HG02973 (cell line): ENCODE data around the gene IRX4.

Source experiments
- ATAC-seq: cut with Tn5 transposase; IDR thresholded peaks from one replicate; pipeline ENCODE4 v1.9.1; 2021; ENCODE audit warnings: moderate library complexity; ENCODE audit not compliant: unreplicated experiment

IRX4 gene

DNA sequence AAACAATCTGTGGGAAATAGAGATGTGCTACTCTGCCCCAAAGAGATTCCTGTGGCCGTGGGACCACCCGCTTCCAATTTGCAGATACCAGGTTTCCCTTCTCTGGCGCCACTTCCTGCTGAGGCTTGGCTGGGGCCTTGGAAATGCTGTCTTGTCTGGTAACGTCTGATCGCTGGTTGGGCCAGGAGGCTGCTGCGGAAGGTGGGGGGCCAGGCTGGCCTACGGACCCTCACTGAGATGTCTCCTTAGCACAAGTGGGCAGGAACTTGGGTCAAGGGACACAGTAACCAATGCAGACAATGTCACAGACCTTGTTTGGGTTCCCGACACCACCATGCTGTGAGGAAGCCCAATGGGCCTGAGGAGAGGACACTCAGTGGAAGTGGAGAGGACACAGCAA lies 31.7 kb upstream of the IRX4 start:
- ATAC-seq, result no peak

DNA sequence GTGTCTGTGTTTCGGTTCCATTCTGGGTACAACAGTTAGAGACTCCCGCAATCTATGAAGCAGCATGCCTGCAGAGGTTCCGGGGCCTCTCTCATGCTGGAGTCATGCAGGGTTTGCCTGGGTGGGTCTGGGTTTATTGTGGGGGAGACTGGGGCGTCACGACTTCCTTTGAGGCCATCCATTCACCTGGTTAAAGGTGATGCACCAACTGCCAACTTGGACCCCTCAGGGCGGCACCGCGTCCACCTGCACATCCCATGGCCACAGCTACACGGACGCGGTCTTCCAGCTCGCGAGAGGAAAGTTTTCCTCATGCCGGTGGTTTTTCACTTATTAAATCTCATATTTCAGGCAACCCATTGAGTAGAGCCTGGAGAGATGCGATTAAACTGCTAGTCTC lies 30.9 kb upstream of the IRX4 start:
- no peak for ATAC-seq

DNA sequence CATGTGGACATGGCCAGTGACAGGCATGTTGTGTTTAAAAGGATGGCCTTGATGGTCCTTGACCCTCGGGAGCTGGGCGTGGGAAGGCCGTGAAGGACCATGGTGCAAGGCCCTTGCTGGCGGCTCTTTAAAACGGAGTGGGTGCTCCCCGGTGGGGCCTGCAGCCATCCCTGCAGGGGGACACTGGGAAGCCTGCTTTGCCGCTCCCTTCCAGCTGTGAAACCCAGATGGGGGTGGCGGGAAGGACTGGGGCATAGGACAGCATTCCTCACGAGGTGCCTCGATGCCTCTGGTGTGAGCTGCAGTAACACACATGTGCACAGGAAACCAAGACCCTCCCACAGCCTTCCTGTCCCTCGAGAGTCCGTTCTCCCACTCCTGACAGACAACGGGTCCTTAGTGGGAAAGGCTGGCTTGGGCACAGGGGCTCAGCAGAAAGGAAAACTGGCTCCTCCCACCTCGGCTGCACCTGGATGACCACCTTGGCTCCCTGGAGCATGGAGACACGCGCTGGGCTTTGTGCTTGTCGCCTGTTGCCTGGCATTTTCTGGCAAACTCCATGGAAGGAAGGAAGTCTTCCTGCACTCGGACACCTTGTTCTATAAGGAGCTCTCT lies 30.3 kb upstream of the IRX4 start:
- ATAC-seq, result no peak

DNA sequence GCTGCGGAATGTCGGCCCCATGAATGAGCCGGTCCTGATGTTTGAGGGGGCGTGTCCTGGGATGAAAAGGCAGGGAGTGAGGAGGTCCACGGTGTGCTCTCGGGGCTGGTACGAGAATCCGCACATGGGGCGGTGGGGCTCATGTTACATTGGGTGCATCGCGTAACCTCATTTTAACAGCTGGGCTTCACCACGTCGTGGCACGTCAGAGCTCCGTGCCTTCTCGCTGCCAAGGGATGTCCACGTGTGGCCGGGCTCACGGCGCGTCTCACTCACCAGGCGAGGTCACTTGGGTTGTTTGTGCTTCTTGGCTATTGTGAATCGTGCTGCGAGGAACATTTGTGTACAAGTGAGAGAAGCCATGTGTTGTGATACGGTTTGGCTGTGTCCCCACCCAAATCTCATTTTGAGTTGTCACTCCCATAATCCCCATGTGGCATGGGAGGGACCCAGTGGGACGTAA lies 29.1 kb upstream of the IRX4 start:
- ATAC-seq, result no peak

DNA sequence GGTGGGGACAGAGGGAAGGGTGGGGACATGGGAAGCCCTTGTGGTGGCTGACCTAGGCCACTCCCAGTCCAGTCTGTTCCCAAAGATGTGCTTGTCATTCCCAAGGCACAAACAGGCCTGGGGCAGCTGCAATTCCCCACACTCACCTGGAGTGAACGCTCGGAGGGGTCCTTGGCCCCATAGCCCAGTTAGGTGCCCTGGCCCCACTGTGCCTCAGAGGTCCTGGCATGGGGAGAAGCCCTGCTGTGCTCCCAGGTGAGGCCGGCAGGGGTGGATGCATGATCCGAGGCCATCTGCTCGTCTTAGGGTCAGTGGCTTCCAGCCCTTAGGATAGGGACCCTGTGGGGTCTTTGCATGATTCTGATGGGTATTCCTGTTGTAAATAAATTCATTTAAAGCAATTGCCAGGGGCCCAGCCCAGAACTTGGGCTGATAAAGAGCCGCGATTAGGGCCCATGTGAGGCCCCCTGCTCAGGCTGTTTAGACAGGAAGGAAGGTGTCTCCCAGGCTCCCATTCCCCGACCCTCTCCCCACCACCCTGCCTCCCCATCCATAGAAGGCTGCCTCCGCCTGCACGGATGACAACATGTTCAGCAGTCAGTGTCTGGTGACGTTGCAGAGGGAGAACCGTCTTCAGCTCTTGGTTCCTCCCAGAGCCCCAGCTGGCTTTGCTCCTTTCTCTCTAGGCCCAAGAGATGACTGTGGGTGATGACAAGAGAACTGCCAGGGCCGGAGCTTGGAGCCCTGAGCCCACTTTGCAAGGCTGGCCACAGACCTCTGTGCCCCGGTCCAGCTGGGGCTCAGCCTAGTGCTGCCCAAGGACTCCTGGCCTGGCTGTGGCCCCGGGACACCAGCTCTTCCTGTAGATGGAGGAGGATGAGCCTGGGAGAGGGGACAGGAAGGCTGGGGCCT lies 28.4 kb upstream of the IRX4 start:
- ATAC-seq, result no peak

DNA sequence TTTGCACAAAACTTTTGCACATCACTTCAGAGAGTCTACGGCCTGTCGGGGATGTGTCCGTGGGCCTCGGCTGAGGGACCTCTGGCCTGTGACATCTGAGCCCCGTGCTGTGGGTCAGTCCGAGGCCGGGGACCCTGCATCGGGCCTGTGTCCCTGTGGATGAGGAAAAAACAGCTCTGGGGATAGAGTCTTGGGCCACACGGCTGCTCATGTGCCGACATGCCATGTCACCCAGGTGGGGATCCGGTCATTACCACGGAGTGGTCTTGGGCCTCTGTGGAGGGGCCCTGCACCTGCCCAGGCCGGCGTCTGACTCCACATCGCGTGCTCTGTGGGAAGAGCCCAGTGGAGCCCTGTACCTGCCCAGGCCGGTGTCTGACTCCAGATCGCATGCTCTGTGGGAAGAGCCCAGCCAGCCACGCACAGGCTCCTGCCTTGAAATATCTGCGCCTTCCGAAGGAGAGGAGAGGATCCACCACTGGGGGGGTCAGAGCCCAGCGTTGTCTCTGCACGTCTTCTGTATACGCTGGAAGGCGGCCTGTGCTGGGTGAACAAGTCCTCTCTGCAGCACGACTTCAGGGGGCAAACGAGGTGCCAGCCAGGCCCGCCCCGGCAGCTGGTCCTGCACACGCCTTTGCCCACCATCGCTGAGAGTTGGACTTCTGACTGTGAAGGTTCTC lies 27.5 kb upstream of the IRX4 start:
- ATAC-seq, result no peak

DNA sequence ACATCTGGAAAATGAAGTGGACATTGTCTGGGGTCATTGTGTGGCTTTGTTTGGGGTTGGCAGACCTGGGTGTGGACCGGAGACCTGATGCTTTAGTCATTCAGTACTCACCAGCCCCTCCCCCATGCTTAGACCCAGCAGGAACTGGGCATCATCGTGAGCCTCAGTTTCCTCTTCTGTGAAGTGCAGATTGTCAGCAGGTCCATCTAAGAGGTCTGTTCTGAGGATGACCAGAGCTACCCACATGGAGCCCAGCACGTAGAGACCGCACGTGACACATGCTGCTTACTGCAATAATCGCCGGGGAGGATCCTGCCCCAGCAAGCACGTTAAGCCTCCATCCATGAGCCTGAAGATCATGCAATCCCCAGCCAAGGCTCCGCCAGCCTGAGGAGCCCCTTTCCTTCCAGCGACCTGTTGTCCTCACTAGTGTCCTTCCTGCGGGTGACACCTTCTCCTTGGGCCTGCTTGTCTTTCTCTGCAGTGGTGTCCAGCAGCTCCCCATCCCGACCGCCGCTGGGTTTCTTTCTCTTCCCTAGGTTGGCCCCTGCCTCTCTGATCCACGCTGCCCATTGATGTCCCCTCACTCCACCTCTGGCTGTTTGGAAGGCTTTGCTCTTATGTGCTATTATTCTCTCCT lies 26.7 kb upstream of the IRX4 start:
- no peak for ATAC-seq

DNA sequence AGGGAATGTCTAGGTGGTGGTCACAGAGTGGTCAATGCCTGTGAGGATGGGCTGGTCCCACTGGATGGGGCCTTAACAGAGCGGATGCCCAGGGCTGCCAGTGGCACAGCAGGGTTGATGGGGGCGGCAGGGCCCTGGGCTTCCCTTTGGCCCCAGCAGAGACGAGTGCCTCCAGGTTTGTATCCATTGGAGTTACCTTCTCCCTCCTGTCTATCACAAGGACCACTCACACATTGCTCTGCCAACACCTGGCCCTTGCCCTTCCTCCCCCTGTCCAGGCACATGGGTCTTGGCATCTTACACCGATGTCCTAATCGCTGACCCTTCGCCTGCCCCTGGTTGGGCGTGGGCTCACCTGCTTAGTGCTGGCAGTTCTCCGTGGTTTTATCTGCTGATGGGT lies 26.2 kb upstream of the IRX4 start:
- ATAC-seq, result no peak

DNA sequence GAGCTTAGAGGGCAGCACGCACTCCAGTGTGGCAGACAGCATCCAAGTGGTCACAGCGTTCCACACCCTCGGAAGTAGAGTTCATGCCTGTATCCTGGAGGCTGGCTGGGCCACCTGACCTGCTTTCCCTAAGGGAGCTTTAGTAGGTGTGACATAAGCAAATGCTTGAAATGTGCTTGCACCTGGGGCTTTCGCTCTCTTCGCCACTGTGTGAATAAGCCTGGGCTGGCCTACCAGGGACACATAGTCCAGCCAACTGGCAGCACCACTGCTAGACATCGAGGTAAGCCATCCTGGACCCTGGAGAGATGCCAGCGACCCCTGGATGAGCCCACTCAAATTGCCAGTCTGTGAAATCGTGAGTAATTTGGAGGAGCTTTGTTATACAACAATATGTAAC lies 24.9 kb upstream of the IRX4 start:
- no peak for ATAC-seq

DNA sequence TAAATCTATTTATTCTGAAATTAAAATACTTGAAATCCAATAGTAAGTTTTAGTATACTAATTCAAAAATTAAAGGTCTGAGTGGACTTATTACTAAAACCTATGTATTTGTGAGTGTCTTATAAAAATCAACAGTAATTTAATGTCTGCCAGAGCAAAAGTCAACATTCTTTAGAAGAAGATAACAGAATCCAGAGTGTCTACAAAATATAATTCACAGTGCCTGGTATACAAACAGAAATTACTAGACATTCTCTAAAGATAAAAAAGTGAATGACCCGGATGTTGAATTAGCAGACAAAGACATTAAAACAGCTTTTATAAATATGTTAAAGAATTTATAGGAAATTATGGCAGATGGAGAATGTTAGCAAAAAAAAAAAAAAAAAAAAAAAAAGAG lies 22.4 kb upstream of the IRX4 start:
- ATAC-seq, result no peak

DNA sequence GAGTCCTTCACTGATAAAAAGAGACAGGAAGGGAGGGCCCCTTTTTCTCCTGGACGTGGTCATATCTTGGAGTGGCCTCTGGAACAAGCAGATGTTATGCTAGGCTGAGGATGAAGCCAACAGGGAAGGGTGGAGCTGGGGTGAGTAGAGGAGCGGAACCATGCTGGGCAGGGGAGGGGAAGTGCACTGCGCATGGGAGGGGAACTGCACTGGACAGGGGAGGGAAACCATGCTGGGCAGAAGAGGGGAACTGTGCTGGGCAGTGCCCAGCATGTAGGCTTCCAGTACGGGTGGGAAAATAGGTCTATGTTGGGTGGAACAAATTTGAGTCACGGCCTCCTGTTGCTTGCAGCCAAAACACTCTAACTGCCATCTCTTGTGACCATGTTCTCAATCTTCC lies 19.3 kb upstream of the IRX4 start:
- no peak for ATAC-seq

DNA sequence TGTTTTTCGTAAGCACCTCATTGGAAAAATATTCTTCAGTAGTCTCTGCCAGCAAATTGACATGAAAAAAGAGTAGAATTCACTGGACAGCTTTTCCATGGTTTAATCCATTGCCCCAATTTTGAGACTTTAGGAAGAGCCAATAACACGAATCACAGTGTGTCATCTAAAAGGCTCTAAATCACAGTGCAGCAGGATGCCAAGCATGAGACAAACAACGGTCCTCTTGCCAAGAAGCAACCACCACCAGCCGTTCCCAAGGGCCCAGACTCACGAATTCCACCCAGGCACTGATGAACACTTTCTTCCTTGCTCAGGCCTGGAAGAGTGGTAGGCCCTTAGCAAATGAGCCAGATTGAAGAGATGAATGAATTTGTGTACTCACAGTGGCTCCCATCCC lies 18.3 kb upstream of the IRX4 start:
- no peak for ATAC-seq

DNA sequence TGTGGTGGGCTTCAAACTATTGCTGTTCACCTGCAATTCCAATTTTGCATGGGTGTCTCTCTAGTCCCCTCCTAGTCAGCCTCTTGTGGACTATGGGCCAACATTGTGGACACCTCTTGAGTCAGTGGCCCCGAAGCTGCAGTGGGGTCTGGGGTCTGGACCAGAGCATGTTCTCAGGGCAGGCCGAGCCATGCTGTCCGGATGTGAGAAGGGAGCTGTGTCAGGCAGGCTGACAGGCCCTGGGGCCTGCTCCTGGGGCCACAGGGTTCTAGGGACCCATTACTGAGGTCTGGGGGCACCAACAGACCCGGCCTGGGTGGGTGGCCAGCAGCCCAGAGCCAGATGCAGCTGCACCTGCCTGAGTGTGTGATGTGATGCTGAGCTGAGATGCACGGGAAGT lies 16.5 kb upstream of the IRX4 start:
- ATAC-seq, result no peak

DNA sequence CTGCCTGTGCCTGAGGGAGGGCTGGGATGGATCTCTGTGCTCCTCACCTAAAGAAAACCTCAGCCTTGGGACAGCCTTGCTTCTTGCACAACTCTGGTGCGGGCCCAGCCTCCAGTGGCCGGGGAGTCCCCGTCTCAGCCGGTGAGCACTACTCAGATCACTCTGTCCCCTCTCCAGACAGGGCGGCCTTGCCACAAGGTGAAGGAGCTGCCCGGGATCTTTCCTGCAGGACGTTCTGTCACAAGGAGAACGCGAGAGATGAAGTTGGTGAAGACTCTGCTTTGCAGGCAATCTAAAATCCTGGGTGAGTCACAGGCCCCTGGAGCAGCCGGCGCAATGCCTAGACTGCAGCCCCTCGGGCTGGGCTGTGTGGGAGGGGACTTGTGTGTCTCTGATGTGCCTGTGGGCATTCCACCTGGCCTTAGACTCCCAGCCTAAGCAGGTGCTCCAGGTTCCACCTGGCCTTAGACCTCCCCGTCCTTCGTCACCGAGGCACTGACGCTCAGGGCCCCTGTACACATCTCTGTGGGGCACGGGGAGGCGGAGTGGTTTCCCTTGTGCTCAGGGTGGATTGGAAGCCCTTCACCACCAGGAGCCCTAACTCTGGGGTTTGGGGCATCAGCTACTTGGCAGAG lies 15.2 kb upstream of the IRX4 start:
- no peak for ATAC-seq

DNA sequence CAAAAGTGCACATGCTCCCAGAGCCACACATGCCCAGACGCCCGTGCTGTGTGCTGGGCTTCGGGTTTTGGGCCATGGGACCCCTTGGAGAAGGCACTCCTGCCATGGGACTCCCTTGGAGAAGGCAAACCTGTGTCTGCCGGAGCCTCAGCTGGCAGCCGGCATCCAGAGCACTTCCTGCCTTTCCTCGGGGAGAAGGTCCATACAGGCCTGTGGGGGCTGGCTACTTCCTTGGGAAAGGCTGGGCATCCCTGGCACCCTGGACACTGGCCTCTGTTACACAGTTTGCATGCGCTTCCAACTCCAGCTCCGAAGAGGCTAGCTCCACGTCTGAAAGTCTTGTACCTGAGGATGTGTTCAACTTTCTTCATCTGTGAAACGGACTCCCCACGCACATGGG lies 14.7 kb upstream of the IRX4 start:
- ATAC-seq, result no peak

DNA sequence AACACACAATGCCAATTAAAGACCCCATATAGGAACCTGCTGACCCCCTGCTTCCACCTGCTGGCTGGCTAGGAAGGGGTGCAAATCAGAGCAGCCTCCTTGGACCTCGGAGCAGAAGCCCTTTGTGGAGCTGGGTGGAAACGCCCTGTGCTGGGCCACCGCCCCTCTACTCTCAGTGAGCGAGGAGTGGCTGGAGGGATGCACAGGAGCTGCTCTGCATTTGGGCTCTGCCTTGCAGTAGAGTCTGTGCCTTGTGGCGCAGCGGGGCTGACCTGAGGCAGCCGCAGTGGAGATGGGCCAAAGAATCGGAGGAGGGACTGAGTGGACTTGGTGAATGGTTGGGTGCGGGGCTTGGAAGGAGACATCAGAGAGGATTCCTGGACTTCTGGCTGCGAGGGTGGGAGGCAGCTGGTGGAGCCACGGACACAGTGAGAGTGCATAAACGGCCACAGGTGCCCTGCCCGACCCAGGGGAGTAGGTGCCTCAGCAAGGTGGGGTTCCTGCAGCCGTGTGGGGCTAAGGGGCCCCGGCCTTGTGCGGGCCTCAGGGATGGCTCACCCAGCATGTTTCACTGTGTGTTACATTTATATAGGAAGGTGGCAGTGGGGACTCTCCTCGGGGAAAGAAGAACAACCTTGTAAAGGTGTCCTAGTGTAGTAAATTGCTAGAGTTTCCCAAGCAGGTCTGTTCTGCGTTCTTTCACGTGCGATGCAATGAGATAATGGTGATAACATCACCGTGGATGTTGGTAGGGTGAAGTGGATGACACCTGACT lies 14.1 kb upstream of the IRX4 start:
- no peak for ATAC-seq

DNA sequence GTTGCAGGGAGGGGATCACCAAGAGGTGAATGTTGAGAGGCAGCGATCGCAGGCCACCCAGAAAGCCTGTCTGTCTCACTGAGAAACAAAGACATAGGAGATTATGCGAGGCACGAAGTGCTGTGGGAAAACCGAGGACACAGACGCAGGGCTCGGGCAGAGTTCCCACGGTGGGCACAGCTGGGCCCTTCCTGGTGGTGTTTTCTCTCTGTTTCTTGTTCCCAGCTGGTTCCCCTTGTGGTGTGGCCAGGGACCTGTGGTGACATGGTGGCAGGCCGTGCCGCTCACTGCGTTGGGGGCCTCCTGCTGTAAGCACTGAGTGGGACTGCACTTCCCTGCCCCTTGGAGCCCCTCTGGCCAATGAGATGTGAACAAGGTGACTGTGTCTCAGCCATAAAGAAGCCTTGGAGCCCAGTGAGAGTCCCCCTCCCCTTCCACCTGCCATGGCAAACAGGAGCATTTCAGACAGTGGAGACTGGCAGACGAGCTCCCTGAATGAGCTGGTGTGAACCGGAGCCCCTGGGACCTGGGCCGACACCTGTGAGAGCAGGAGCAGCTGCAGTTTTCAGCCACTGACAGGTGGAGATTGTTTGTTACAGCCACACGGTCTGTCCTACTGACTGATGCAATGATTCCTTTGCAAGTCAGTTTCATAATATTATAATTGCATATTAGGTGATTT lies 13.2 kb upstream of the IRX4 start:
- no peak for ATAC-seq

DNA sequence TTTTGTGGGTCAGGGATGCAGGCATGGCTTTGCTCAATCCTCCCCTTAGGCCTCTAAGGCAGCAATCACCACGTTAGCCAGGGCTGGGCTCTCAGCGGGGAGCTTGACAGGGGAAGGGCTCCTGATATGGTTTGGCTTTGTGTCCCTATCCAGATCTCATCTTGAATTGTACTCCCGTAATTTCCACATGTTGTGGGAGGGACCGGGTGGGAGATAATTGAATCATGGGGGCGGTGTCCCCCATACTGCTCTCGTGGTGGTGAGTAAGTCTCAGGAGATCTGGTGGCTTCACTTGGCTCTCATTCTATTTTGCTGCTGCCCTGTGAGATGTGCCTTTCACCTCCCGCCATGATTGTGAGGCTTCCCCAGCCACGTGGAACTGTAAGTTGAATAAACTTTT lies 11.5 kb upstream of the IRX4 start:
- ATAC-seq, result no peak

DNA sequence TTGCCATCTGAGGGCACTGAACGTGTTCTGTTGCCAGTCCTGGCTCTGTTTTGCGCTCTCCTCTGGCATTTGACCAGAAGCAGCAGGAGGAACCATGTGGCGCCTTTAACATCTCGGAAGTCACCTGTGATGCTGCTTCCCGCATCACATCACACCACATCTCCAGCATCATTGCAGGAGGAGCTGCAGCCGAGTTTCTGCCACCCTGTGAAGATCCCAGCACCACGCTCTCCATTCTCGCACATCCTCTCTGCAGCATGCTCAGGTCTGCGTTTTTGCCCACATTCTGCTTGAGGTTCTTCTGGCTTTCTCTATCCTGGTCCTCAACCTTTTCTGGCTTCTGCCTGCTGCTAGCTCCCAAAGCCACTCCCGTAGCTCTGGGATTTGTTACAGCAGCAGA lies 11.0 kb upstream of the IRX4 start:
- no peak for ATAC-seq
